ENCODE results near the gene NOL3.

Gene NOL3

GRCh38 chr16:67206129-67206837 is 35.9 kb downstream of the NOL3 start:
- H3K4me3 ChIP-seq (ENCODE audit: low read depth, low read length): no peak overlapping the region
- TF ChIP-seq CTCF (IDR thresholded peaks at IDR 0.05; ENCODE audit: insufficient read depth, low read depth, low read length, missing control alignments): no peak
- no peak for DNase-seq (ENCODE audit: low read depth)

GRCh38 chr16:67206838-67207248 is 36.5 kb downstream of the NOL3 start:
- TF ChIP-seq CTCF (IDR thresholded peaks at IDR 0.05; ENCODE audit: insufficient read depth, low read depth, low read length, missing control alignments): no peak

GRCh38 chr16:67207249-67208091 is 37.1 kb downstream of the NOL3 start:
- no peak overlapping the region for H3K4me3 ChIP-seq (ENCODE audit: low read depth, low read length)
- no peak for TF ChIP-seq CTCF (IDR thresholded peaks at IDR 0.05; ENCODE audit: insufficient read depth, low read depth, low read length, missing control alignments)
- DNase-seq (ENCODE audit: low read depth): no peak

More at GRCh38 chr16:67206838-67207248, 36.5 kb downstream of the NOL3 start:
- DNase-seq (ENCODE audit: low read depth): no peak
- H3K4me3 ChIP-seq (ENCODE audit: low read depth, low read length): no peak overlapping the region

GRCh38 chr16:67208154-67208896 is 38.0 kb downstream of the NOL3 start:
- no peak for DNase-seq (ENCODE audit: low read depth)
- no peak overlapping the region for H3K4me3 ChIP-seq (ENCODE audit: low read depth, low read length)
- no peak for TF ChIP-seq CTCF (IDR thresholded peaks at IDR 0.05; ENCODE audit: insufficient read depth, low read depth, low read length, missing control alignments)

- TF ChIP-seq CTCF (IDR thresholded peaks at IDR 0.05; ENCODE audit: insufficient read depth, low read depth, low read length, missing control alignments): no peak
- no peak for DNase-seq (ENCODE audit: low read depth)
- H3K4me3 ChIP-seq (ENCODE audit: low read depth, low read length): no peak overlapping the region
These were observed 39.2 kb downstream of the NOL3 start for GRCh38 chr16:67209565-67209964.

GRCh38 chr16:67210069-67210937 is 40.0 kb downstream of the NOL3 start:
- no peak for DNase-seq (ENCODE audit: low read depth)
- no peak overlapping the region for H3K4me3 ChIP-seq (ENCODE audit: low read depth, low read length)
- TF ChIP-seq CTCF (IDR thresholded peaks at IDR 0.05; ENCODE audit: insufficient read depth, low read depth, low read length, missing control alignments): no peak

Data from GM12865 (cell line).